H1 (cell line): ENCODE measurements around the gene CREBL2. TPM values are rescaled to one million over a fixed set of nuclear protein-coding genes. Genes with fewer than 3 reads are reported as not detected.

Experiments used
- CTCF ChIA-PET: fragments of 300-600 bp; sonication (Branson Sonifier 250); formaldehyde crosslinking; loops from one replicate; lab custom pipeline; 2021; ENCODE audit not compliant: partially characterized antibody; lab: Charles Lee
- POLR2A ChIA-PET: fragments of 300-600 bp; sonication (Branson Sonifier 250); formaldehyde crosslinking; loops from one replicate; lab custom pipeline; 2021; ENCODE audit warnings: inconsistent platforms; ENCODE audit not compliant: partially characterized antibody; lab: Charles Lee
- DNase-seq, 2 experiments: peaks; one replicate each; pipeline versions ENCODE4 v3.0.0 to v3.0.0-alpha.2; 2010 to 2022; ENCODE audit warnings: low spot score in 2 of 2, low read depth in 1 of 2, mixed read lengths in 1 of 2
- FAIRE-seq: peaks from 2 replicates; lab custom pipeline; 2011; peaks lifted over from hg19 to GRCh38; lab: Jason Lieb, UNC
- H2AFZ ChIP-seq: 2 replicates; pipeline ENCODE4 v1.8.1; 2012; ENCODE audit warnings: low read length, inconsistent platforms
- H2AK5ac ChIP-seq: 2 replicates; pipeline ENCODE4 v1.6.1; 2013; ENCODE audit warnings: low read depth, low read length
- H2BK120ac ChIP-seq: replicated peaks from 2 replicates; pipeline ENCODE3; 2013; ENCODE audit warnings: low read depth, low read length, inconsistent platforms
- H2BK12ac ChIP-seq: 2 replicates; pipeline ENCODE4 v1.6.1; 2013; ENCODE audit warnings: low read depth, low read length
- H2BK15ac ChIP-seq: 2 replicates; pipeline ENCODE4 v1.6.1; 2013; ENCODE audit warnings: low read length
- H2BK20ac ChIP-seq: 2 replicates; pipeline ENCODE4 v1.6.1; 2013; ENCODE audit warnings: low read length
- H2BK5ac ChIP-seq: 2 replicates; pipeline ENCODE4 v1.6.1; 2013; ENCODE audit warnings: low read depth, low read length
- H3K14ac ChIP-seq: 2 replicates; pipeline ENCODE4 v1.6.1; 2013; ENCODE audit warnings: inconsistent platforms; ENCODE audit not compliant: insufficient read length
- H3K18ac ChIP-seq: 2 replicates; pipeline ENCODE4 v1.6.1; 2013; ENCODE audit warnings: low read length; ENCODE audit errors: extremely low read depth
- H3K23ac ChIP-seq: 2 replicates; pipeline ENCODE4 v1.6.1; 2013; ENCODE audit warnings: inconsistent platforms; ENCODE audit not compliant: insufficient read length
- H3K23me2 ChIP-seq: 2 replicates; pipeline ENCODE4 v1.6.1; 2013; ENCODE audit warnings: low read depth, low read length
- H3K27ac ChIP-seq: 2 replicates; pipeline ENCODE4 v1.6.1; 2011; ENCODE audit warnings: low read depth, low read length, inconsistent platforms
- H3K27me3 ChIP-seq, 4 experiments: replicated peaks in 1 of 4; 1 replicate in 1 of 4; 2 replicates in 3 of 4; pipeline versions ENCODE4 v1.6.1 to v1.8.1; 2011 to 2013; ENCODE audit warnings: low read length in 3 of 4, mild to moderate bottlenecking in 3 of 4, inconsistent platforms in 2 of 4, mixed read lengths in 2 of 4, moderate library complexity in 1 of 4; ENCODE audit not compliant: control insufficient read depth in 3 of 4, insufficient read depth in 3 of 4; ENCODE audit errors: extremely low read depth in 1 of 4
- H3K36me3 ChIP-seq, 4 experiments: 2 replicates each; pipeline versions ENCODE4 v1.6.1 to v1.8.1; 2011 to 2013; ENCODE audit warnings: mild to moderate bottlenecking in 4 of 4, low read length in 3 of 4, moderate library complexity in 2 of 4, control low read depth in 1 of 4, inconsistent platforms in 1 of 4; ENCODE audit not compliant: insufficient read depth in 4 of 4, control insufficient read depth in 2 of 4
- H3K4ac ChIP-seq: replicated peaks from 2 replicates; pipeline ENCODE3; 2013; ENCODE audit warnings: low read length, low read depth, mixed read lengths, inconsistent platforms; ENCODE audit not compliant: insufficient read length
- H3K4me1 ChIP-seq, 4 experiments: replicated peaks in 1 of 4; 1 replicate in 1 of 4; 2 replicates in 3 of 4; pipeline versions ENCODE4 v1.6.1 to v1.8.1; 2011 to 2013; ENCODE audit warnings: low read length in 3 of 4, inconsistent platforms in 2 of 4, mixed read lengths in 1 of 4; ENCODE audit not compliant: insufficient read depth in 4 of 4, control insufficient read depth in 3 of 4
- H3K4me2 ChIP-seq, 2 experiments: 2 replicates each; pipeline versions ENCODE4 v1.6.1 to v1.8.1; 2011 to 2013; ENCODE audit warnings: low read depth in 2 of 2, low read length in 2 of 2, control low read depth in 1 of 2, inconsistent platforms in 1 of 2, mild to moderate bottlenecking in 1 of 2; ENCODE audit not compliant: insufficient read depth in 1 of 2
- H3K4me3 ChIP-seq, 4 experiments: fragments of 200-600, 300-600 bp in 1 of 4; sonication (generic), shearing (Covaris generic), sonication (Bioruptor Twin) in 1 of 4; 2 replicates each; pipeline versions ENCODE4 v1.5.1 to v1.8.1; 2011 to 2016; ENCODE audit warnings: low read length in 4 of 4, low read depth in 3 of 4, control low read depth in 2 of 4, inconsistent platforms in 2 of 4, mild to moderate bottlenecking in 2 of 4, mixed read lengths in 1 of 4, moderate library complexity in 1 of 4; ENCODE audit not compliant: insufficient read depth in 2 of 4; ENCODE audit errors: extremely low read depth in 1 of 4
- H3K56ac ChIP-seq: replicated peaks from 2 replicates; pipeline ENCODE3; 2013; ENCODE audit warnings: low read depth, mild to moderate bottlenecking, mixed read lengths, low read length, inconsistent platforms; ENCODE audit not compliant: insufficient read length
- H3K79me1 ChIP-seq: 2 replicates; pipeline ENCODE4 v1.6.1; 2013; ENCODE audit warnings: low read depth, low read length, control low read depth
- H3K79me2 ChIP-seq, 2 experiments: 2 replicates each; pipeline versions ENCODE4 v1.6.1 to v1.8.1; 2012 to 2013; ENCODE audit warnings: low read length in 2 of 2, mild to moderate bottlenecking in 2 of 2, inconsistent platforms in 1 of 2; ENCODE audit not compliant: insufficient read depth in 2 of 2, control insufficient read depth in 1 of 2
- H3K9ac ChIP-seq, 4 experiments: replicated peaks in 1 of 4; 1 replicate in 1 of 4; 2 replicates in 3 of 4; pipeline versions ENCODE4 v1.6.1 to v1.8.1; 2011 to 2013; ENCODE audit warnings: low read depth in 3 of 4, low read length in 3 of 4, control low read depth in 2 of 4, mild to moderate bottlenecking in 2 of 4, moderate library complexity in 2 of 4, inconsistent platforms in 1 of 4; ENCODE audit errors: extremely low read depth in 1 of 4
- H3K9me3 ChIP-seq, 2 experiments: 2 replicates each; pipeline versions ENCODE4 v1.6.1 to v1.8.1; 2012 to 2013; ENCODE audit warnings: mild to moderate bottlenecking in 2 of 2, moderate library complexity in 2 of 2, control low read depth in 1 of 2, inconsistent platforms in 1 of 2, low read depth in 1 of 2, low read length in 1 of 2, mixed read lengths in 1 of 2; ENCODE audit not compliant: insufficient read depth in 2 of 2
- H4K20me1 ChIP-seq, 2 experiments: replicated peaks in 1 of 2; 2 replicates each; pipeline versions ENCODE3 to v1.8.1; 2011 to 2013; ENCODE audit warnings: inconsistent platforms in 2 of 2, low read length in 2 of 2, mild to moderate bottlenecking in 1 of 2; ENCODE audit not compliant: insufficient read depth in 2 of 2, control insufficient read depth in 1 of 2
- H4K5ac ChIP-seq: 2 replicates; pipeline ENCODE4 v1.6.1; 2013; ENCODE audit warnings: low read length, low read depth, mixed read lengths, inconsistent platforms; ENCODE audit not compliant: insufficient read length
- H4K8ac ChIP-seq: 2 replicates; pipeline ENCODE4 v1.8.0; 2013; ENCODE audit warnings: mild to moderate bottlenecking, moderate library complexity, low read length, inconsistent platforms; ENCODE audit not compliant: insufficient read depth; ENCODE audit errors: extremely low read depth
- H4K91ac ChIP-seq: replicated peaks from 2 replicates; pipeline ENCODE3; 2013; ENCODE audit warnings: low read length, mixed read lengths, inconsistent platforms; ENCODE audit not compliant: insufficient read length
- CBX5 ChIP-seq: fragments of 300-800, 300-1000 bp; sonication (generic); IDR thresholded peaks from 2 replicates; pipeline ENCODE4 v1.7.1; 2016; ENCODE audit warnings: antibody characterized with exemption, low read length, low read depth
- CEBPB ChIP-seq: IDR thresholded peaks from 2 replicates; pipeline ENCODE4 v1.6.1; 2012; ENCODE audit warnings: low read depth, low read length
- EGR1 ChIP-seq: IDR thresholded peaks from 2 replicates; pipeline ENCODE4 v1.6.1; 2011; ENCODE audit warnings: low read depth, low read length, borderline replicate concordance
- GTF2F1 ChIP-seq: IDR thresholded peaks from 2 replicates; pipeline ENCODE4 v1.6.1; 2012; ENCODE audit warnings: low read depth, low read length, improper control_type of control experiment, borderline replicate concordance
- HDAC2 ChIP-seq, 2 experiments: fragments of 300-600 bp in 1 of 2; sonication (generic) in 1 of 2; IDR thresholded peaks; 2 replicates each; pipeline ENCODE4 v1.6.1; 2011 to 2012; ENCODE audit warnings: low read depth in 2 of 2, low read length in 2 of 2, mild to moderate bottlenecking in 2 of 2, moderate library complexity in 2 of 2, borderline replicate concordance in 1 of 2, inconsistent platforms in 1 of 2
- RXRA ChIP-seq: IDR thresholded peaks from 2 replicates; pipeline ENCODE4 v1.6.1; 2011; ENCODE audit warnings: low read depth, mild to moderate bottlenecking, low read length, moderate library complexity; ENCODE audit not compliant: insufficient read depth
- WGBS, 2 experiments: shearing (Covaris generic) in 1 of 2; methylation state at CpG; one replicate each; pipeline versions ENCODE4 v1.1.6 to v1.1.7; 2013 to 2015; ENCODE audit warnings: low lambda C conversion rate in 2 of 2, mixed read lengths in 2 of 2, inconsistent platforms in 1 of 2, low coverage in 1 of 2, missing lambda C conversion rate in 1 of 2; ENCODE audit not compliant: insufficient replicate concordance in 2 of 2, insufficient coverage in 1 of 2, insufficient read length in 1 of 2; ENCODE audit errors: extremely low coverage in 1 of 2, missing lambda C conversion rate in 1 of 2; 5-methylcytosine and 5-hydroxymethylcytosine counted together
- polyA plus RNA-seq, 7 experiments: library from polyadenylated mRNA; depleted of rRNA in 3 of 7; stranded (reverse) in 5 of 7; unstranded in 2 of 7; fragments of >200 nt in 5 of 7; fragments of 200-250 nt in 2 of 7; gene quantifications; 1 replicate in 5 of 7; 2 replicates in 1 of 7; 4 replicates in 1 of 7; pipeline versions ENCODE4 v1.2.1 to v1.2.3, GENCODE V29; 2011 to 2013; ENCODE audit warnings: missing spikeins in 2 of 7, mixed read lengths in 2 of 7
- total RNA-seq: library from RNA; stranded (reverse); fragmentation: NEBNext Ultra II Directional; extraction: Animal tissue kit (Norgen Biotek cat#: 25700); gene quantifications from 2 replicates; pipeline ENCODE4 v1.2.1, GENCODE V29; 2021

Gene CREBL2
- total and polyA plus RNA-seq, 2 of the 8 experiments (the other 6 are each of a cell fraction or from before 2014, with no cell fraction given), result 9.8 to 18.3 TPM

DNA sequence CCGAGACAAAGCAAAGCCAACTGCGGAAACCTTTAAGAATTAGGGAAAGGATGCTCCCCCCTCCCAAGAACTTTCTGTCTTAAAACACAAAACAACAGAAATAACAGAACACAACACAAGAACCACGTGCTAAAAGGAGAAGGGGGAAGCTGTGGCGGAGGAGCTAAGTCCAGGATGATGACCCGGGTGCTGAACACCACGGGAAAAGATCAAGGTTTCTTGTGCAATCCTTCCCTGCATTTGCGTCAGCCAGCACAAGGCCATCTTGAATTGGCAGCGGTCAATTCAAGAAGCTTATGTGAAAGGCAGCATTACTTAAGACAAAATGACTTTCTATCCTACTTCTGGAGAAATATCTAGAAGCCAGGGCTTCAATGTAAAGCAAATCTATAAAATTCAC, 11.0 kb upstream of the CREBL2 start:
- Histone ChIP-seq H2AK5ac (peak overlapping the region; percentile 95), H2BK15ac (no peak overlapping the region)

More for the DNA sequence above, 11.0 kb upstream of the CREBL2 start:
- no peak overlapping the region; the same call in 1 of the 2 replicates for H4K8ac ChIP-seq
- no peak overlapping the region for H3K56ac ChIP-seq
- peak overlapping the region; percentile 72 for H3K18ac ChIP-seq
- 85% methylated on average over 8 of the region's 8 CpGs; no CpG with 5 or more reads in 1 of the 2 experiments for WGBS, 2 experiments
- CTCF ChIA-PET, result interaction anchor here (1.0 to 2.1 kb wide), 6 partner anchors 9 to 137 kb away, joined by 3 to 9 read pairs (median 5); partner anchors contain the start of genes CREBL2 and DUSP16
- FAIRE-seq (peak; percentile 60), DNase-seq (no peak)
- TF ChIP-seq CBX5 (no peak), GTF2F1 (no peak), CEBPB (peak; percentile 91), EGR1 (no peak), RXRA (no peak), HDAC2 (IDR thresholded peaks at IDR 0.05; ENCODE audit: borderline replicate concordance in 1 of 2, low read depth in 2 of 2, low read length in 2 of 2) (no peak)
- no peak overlapping the region for H4K5ac ChIP-seq
- no peak overlapping the region for H4K91ac ChIP-seq
- peak overlapping the region; percentile 88; the same call in 1 of the 2 replicates for H2BK5ac ChIP-seq
- H3K27ac ChIP-seq, result no peak overlapping the region
- POLR2A ChIA-PET, result interaction anchor here (1.1 to 2.4 kb wide), 4 partner anchors 9 to 23 kb away, joined by 3 to 9 read pairs (median 6); partner anchors contain the start of gene CREBL2
- no peak overlapping the region; the same call in 1 of the 2 replicates for H2BK20ac ChIP-seq
- H2BK120ac ChIP-seq, result no peak overlapping the region
- H3K9ac ChIP-seq, result no peak overlapping the region
- no peak overlapping the region for H3K14ac ChIP-seq
- peaks cover 0 to 2% (median 0%) of the 10 kb centered on the region in 4 experiments; a peak in 1 of 7 replicates for H3K4me1 ChIP-seq
- no peak overlapping the region for H3K4ac ChIP-seq
- no peak overlapping the region for H3K4me3 ChIP-seq
- H2BK12ac ChIP-seq, result peak overlapping the region; percentile 96
- 0 out of 2 replicates have a peak, but pooled peaks cover 1% of the 10 kb centered on the region for H3K23me2 ChIP-seq
- no peak overlapping the region; a peak in 1 of 4 replicates for H3K4me2 ChIP-seq
- H3K36me3 ChIP-seq, result no peaks in the 10 kb centered on the region
- no peaks in the 10 kb centered on the region for H3K79me2 ChIP-seq
- no peak overlapping the region for H3K23ac ChIP-seq
- no peaks in the 10 kb centered on the region for H4K20me1 ChIP-seq
- peak overlapping the region; percentile 97 for H2AFZ ChIP-seq
- H3K9me3 ChIP-seq, result no peaks in the 10 kb centered on the region
- H3K79me1 ChIP-seq, result no peaks in the 10 kb centered on the region
- no peaks in the 10 kb centered on the region for H3K27me3 ChIP-seq
